ENCODE data around the gene ALCAM. TPM values are rescaled to one million over a fixed set of nuclear protein-coding genes. Genes with fewer than 3 reads are reported as not detected.

Gene ALCAM
- total RNA-seq, 2 experiments from 2014 or later = 20.9 to 21.7 TPM

GRCh38 chr3:105349684-105350387 is 16.9 kb upstream of the ALCAM start:
- Mint-ChIP-seq H3K27ac (no peak overlapping the region), H3K36me3 (no peaks in the 10 kb centered on the region), H3K9me3 (no peaks in the 10 kb centered on the region), H3K27me3 (peaks cover 42% of the 10 kb centered on the region), H3K4me3 (no peak overlapping the region), H3K4me1 (peaks cover 12% of the 10 kb centered on the region)
- DNase-seq = no peak

GRCh38 chr3:105351821-105352220 is 14.9 kb upstream of the ALCAM start:
- no peaks in the 10 kb centered on the region for H3K9me3 Mint-ChIP-seq
- H3K4me3 Mint-ChIP-seq = no peak overlapping the region
- peaks cover 25% of the 10 kb centered on the region for H3K4me1 Mint-ChIP-seq
- H3K27me3 Mint-ChIP-seq = peaks cover 51% of the 10 kb centered on the region
- no peak for DNase-seq
- no peaks in the 10 kb centered on the region for H3K36me3 Mint-ChIP-seq
- H3K27ac Mint-ChIP-seq = no peak overlapping the region

- Mint-ChIP-seq H3K4me1 (peaks cover 25% of the 10 kb centered on the region), H3K9me3 (no peaks in the 10 kb centered on the region), H3K27me3 (peaks cover 51% of the 10 kb centered on the region), H3K36me3 (no peaks in the 10 kb centered on the region), H3K27ac (no peak overlapping the region), H3K4me3 (no peak overlapping the region)
- DNase-seq = no peak
Measured at GRCh38 chr3:105352976-105353375, 13.7 kb upstream of the ALCAM start.

- peaks cover 25% of the 10 kb centered on the region for H3K4me1 Mint-ChIP-seq
- H3K27me3 Mint-ChIP-seq = peaks cover 51% of the 10 kb centered on the region
- H3K36me3 Mint-ChIP-seq = no peaks in the 10 kb centered on the region
- DNase-seq = no peak
- H3K27ac Mint-ChIP-seq = no peak overlapping the region
- no peaks in the 10 kb centered on the region for H3K9me3 Mint-ChIP-seq
- peak overlapping the region; percentile 62 for H3K4me3 Mint-ChIP-seq
Measured at GRCh38 chr3:105353485-105354161, 13.1 kb upstream of the ALCAM start.

GRCh38 chr3:105354429-105354828 is 12.3 kb upstream of the ALCAM start:
- Mint-ChIP-seq H3K36me3 (no peaks in the 10 kb centered on the region), H3K27me3 (peaks cover 52% of the 10 kb centered on the region), H3K9me3 (no peaks in the 10 kb centered on the region), H3K4me1 (peaks cover 31% of the 10 kb centered on the region), H3K4me3 (peak overlapping the region; percentile 62), H3K27ac (no peak overlapping the region)
- DNase-seq = no peak

GRCh38 chr3:105355408-105356061 is 11.2 kb upstream of the ALCAM start:
- peaks cover 48% of the 10 kb centered on the region for H3K27me3 Mint-ChIP-seq
- DNase-seq = no peak
- peak overlapping the region; percentile 27 for H3K27ac Mint-ChIP-seq
- no peaks in the 10 kb centered on the region for H3K9me3 Mint-ChIP-seq
- no peak overlapping the region for H3K4me3 Mint-ChIP-seq
- H3K36me3 Mint-ChIP-seq = no peaks in the 10 kb centered on the region
- H3K4me1 Mint-ChIP-seq = peaks cover 36% of the 10 kb centered on the region

- peak overlapping the region; percentile 44 for H3K27ac Mint-ChIP-seq
- no peak for DNase-seq
- H3K27me3 Mint-ChIP-seq = peaks cover 44% of the 10 kb centered on the region
Measured at GRCh38 chr3:105356396-105356795, 10.3 kb upstream of the ALCAM start.

GRCh38 chr3:105356988-105357387 is 9.7 kb upstream of the ALCAM start:
- no peaks in the 10 kb centered on the region for H3K9me3 Mint-ChIP-seq
- peaks cover 42% of the 10 kb centered on the region for H3K27me3 Mint-ChIP-seq
- H3K27ac Mint-ChIP-seq = no peak overlapping the region
- H3K36me3 Mint-ChIP-seq = no peaks in the 10 kb centered on the region
- H3K4me1 Mint-ChIP-seq = peaks cover 36% of the 10 kb centered on the region
- no peak for DNase-seq
- no peak overlapping the region for H3K4me3 Mint-ChIP-seq

More at GRCh38 chr3:105356396-105356795, 10.3 kb upstream of the ALCAM start:
- H3K36me3 Mint-ChIP-seq = no peaks in the 10 kb centered on the region
- peaks cover 36% of the 10 kb centered on the region for H3K4me1 Mint-ChIP-seq
- H3K9me3 Mint-ChIP-seq = no peaks in the 10 kb centered on the region
- no peak overlapping the region for H3K4me3 Mint-ChIP-seq

- DNase-seq = no peak
- Mint-ChIP-seq H3K9me3 (no peaks in the 10 kb centered on the region), H3K4me1 (peaks cover 33% of the 10 kb centered on the region), H3K27ac (peak overlapping the region; percentile 71), H3K4me3 (peak overlapping the region; percentile 45), H3K36me3 (no peaks in the 10 kb centered on the region), H3K27me3 (peaks cover 23% of the 10 kb centered on the region)
Measured at GRCh38 chr3:105359098-105359762, 7.5 kb upstream of the ALCAM start.

- no peaks in the 10 kb centered on the region for H3K9me3 Mint-ChIP-seq
- no peak overlapping the region for H3K4me3 Mint-ChIP-seq
- peaks cover 2% of the 10 kb centered on the region for H3K36me3 Mint-ChIP-seq
- no peak for DNase-seq
- peaks cover 19% of the 10 kb centered on the region for H3K27me3 Mint-ChIP-seq
- H3K27ac Mint-ChIP-seq = no peak overlapping the region
- peaks cover 36% of the 10 kb centered on the region for H3K4me1 Mint-ChIP-seq
Measured at GRCh38 chr3:105360003-105360402, 6.7 kb upstream of the ALCAM start.

- Mint-ChIP-seq H3K4me1 (peaks cover 36% of the 10 kb centered on the region), H3K27ac (no peak overlapping the region), H3K36me3 (peaks cover 2% of the 10 kb centered on the region), H3K9me3 (no peaks in the 10 kb centered on the region), H3K4me3 (no peak overlapping the region), H3K27me3 (peaks cover 26% of the 10 kb centered on the region)
- no peak for DNase-seq
Measured at GRCh38 chr3:105362021-105362665, 4.6 kb upstream of the ALCAM start.

GRCh38 chr3:105364128-105364527 is 2.6 kb upstream of the ALCAM start:
- no peak overlapping the region for H3K27ac Mint-ChIP-seq
- peaks cover 36% of the 10 kb centered on the region for H3K4me1 Mint-ChIP-seq
- H3K4me3 Mint-ChIP-seq = no peak overlapping the region
- H3K27me3 Mint-ChIP-seq = peaks cover 24% of the 10 kb centered on the region
- H3K9me3 Mint-ChIP-seq = no peaks in the 10 kb centered on the region
- no peak for DNase-seq
- peaks cover 2% of the 10 kb centered on the region for H3K36me3 Mint-ChIP-seq

- H3K36me3 Mint-ChIP-seq = peaks cover 4% of the 10 kb centered on the region
- H3K27me3 Mint-ChIP-seq = peaks cover 23% of the 10 kb centered on the region
- peak overlapping the region; percentile 90 for H3K4me3 Mint-ChIP-seq
- no peak overlapping the region for H3K27ac Mint-ChIP-seq
- H3K9me3 Mint-ChIP-seq = no peaks in the 10 kb centered on the region
- DNase-seq = no peak
- peaks cover 33% of the 10 kb centered on the region for H3K4me1 Mint-ChIP-seq
Measured at GRCh38 chr3:105365081-105365390, 1.7 kb upstream of the ALCAM start.

GRCh38 chr3:105365391-105366325 is 1.1 kb upstream of the ALCAM start:
- Mint-ChIP-seq H3K27me3 (peaks cover 23% of the 10 kb centered on the region), H3K36me3 (peaks cover 4% of the 10 kb centered on the region), H3K4me1 (peaks cover 37% of the 10 kb centered on the region), H3K27ac (peak overlapping the region; percentile 92), H3K9me3 (no peaks in the 10 kb centered on the region), H3K4me3 (peak overlapping the region; percentile 90)
- DNase-seq = no peak
